ENCODE data around the gene RRAGB.

DNA sequence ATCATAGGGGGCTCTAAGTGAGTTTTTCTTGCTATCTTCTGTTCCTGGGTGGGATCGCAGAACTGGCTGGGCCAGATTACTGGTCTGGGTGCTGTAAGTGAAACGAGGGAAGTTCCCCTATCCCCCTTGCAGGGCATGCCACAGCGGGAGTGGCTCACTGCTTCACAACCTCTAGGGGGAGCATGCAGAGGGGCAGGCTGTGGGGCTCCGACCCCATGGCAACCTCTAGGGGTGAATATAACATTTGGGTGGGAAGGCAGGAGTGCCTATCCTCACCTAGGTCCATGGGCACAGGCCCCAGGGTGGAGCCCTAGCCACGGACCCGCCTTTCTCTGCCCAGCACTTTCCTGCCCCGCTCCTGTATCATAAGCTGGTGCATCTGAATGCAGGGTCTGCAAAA lies 1.7 kb upstream of the RRAGB start:
- TF ChIP-seq, protein P1, sequence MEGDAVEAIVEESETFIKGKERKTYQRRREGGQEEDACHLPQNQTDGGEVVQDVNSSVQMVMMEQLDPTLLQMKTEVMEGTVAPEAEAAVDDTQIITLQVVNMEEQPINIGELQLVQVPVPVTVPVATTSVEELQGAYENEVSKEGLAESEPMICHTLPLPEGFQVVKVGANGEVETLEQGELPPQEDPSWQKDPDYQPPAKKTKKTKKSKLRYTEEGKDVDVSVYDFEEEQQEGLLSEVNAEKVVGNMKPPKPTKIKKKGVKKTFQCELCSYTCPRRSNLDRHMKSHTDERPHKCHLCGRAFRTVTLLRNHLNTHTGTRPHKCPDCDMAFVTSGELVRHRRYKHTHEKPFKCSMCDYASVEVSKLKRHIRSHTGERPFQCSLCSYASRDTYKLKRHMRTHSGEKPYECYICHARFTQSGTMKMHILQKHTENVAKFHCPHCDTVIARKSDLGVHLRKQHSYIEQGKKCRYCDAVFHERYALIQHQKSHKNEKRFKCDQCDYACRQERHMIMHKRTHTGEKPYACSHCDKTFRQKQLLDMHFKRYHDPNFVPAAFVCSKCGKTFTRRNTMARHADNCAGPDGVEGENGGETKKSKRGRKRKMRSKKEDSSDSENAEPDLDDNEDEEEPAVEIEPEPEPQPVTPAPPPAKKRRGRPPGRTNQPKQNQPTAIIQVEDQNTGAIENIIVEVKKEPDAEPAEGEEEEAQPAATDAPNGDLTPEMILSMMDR (conservative IDR thresholded peaks at IDR 0.05), result no peak; the same call in 1 of the 2 replicates
- TF ChIP-seq ZFX (IDR thresholded peaks at IDR 0.05), result no peak

Measured in C4-2B (cell line).